Gastrocnemius medialis (tissue), 4 donors: ENCODE data around the gene HADHB. TPM values are rescaled to one million over a fixed set of nuclear protein-coding genes. Genes with fewer than 3 reads are reported as not detected.
"Not testable (repeated sequence)": the region's sequence is repeated elsewhere in the genome, so short reads cannot be mapped to it uniquely, and the experiment has no call there.

Source experiments
- ATAC-seq, 2 donors: fragments of 150-250 bp; one replicate each; pipeline ENCODE4 v1.9.1; 2016
- DNase-seq, 2 donors: peaks; one replicate each; pipeline ENCODE4 v3.0.0-alpha.2; 2019
- H3K27ac ChIP-seq, 4 donors: fragments of 200-600 bp; sonication (generic); 1 replicate in 1 of 4; 2 replicates in 3 of 4; pipeline ENCODE4 v1.5.1; 2016 to 2018; ENCODE audit warnings: mild to moderate bottlenecking in 2 of 4, moderate library complexity in 1 of 4
- H3K27me3 ChIP-seq, 3 donors: fragments of 200-600 bp; sonication (generic) in 2 of 3; 1 replicate in 1 of 3; 2 replicates in 2 of 3; pipeline versions ENCODE4 v1.5.1 to v1.6.0; 2016 to 2019; ENCODE audit warnings: mild to moderate bottlenecking in 1 of 3, moderate library complexity in 1 of 3
- H3K36me3 ChIP-seq, 2 donors: fragments of 200-600 bp; sonication (generic) in 1 of 2; one replicate each; pipeline ENCODE4 v1.5.1; 2017 to 2018
- H3K4me1 ChIP-seq, 2 donors: fragments of 200-600 bp; sonication (generic) in 1 of 2; one replicate each; pipeline ENCODE4 v1.5.1; 2016 to 2017; ENCODE audit warnings: mild to moderate bottlenecking in 2 of 2
- H3K4me3 ChIP-seq, 4 donors: fragments of 200-600 bp; sonication (generic) in 3 of 4; 1 replicate in 1 of 4; 2 replicates in 3 of 4; pipeline ENCODE4 v1.5.1; 2016 to 2019; ENCODE audit warnings: mild to moderate bottlenecking in 2 of 4
- H3K9me3 ChIP-seq, 3 donors: fragments of 200-600 bp; sonication (generic) in 2 of 3; 1 replicate in 1 of 3; 2 replicates in 2 of 3; pipeline ENCODE4 v1.5.1; 2016 to 2019
- CTCF ChIP-seq, 5 experiments: fragments of 450-650 bp in 3 of 5; fragments of 200-600 bp in 2 of 5; sonication (generic) in 2 of 5; IDR thresholded peaks in 4 of 5; conservative IDR thresholded peaks in 1 of 5; 1 replicate in 4 of 5; 2 replicates in 1 of 5; pipeline ENCODE4 v1.5.1; 2016 to 2019; ENCODE audit warnings: antibody characterized with exemption in 5 of 5, mild to moderate bottlenecking in 3 of 5, moderate library complexity in 3 of 5
- POLR2A ChIP-seq, 2 donors: fragments of 450-650 bp; IDR thresholded peaks; one replicate each; pipeline ENCODE4 v1.6.1; 2017; ENCODE audit warnings: antibody characterized with exemption in 2 of 2, mild to moderate bottlenecking in 2 of 2, moderate library complexity in 2 of 2
- in situ Hi-C, 4 donors: fragments of 200-750 bp; cut with MboI; loops; one replicate each; pipeline versions ENCODE4 v1.15.0 to v1.8.0; 2017; ENCODE audit warnings: low sequenced_read_pairs in 4 of 4
- intact Hi-C: fragments of 100-400 bp; cut with DNase I; formaldehyde crosslinking; loops from one replicate; pipeline ENCODE4 v1.15.1; 2023; ENCODE audit warnings: low total_unique reads
- total RNA-seq, 4 donors: library from RNA; depleted of rRNA; stranded (reverse); fragments of >200 nt; gene quantifications; one replicate each; pipeline versions ENCODE4 v1.1.0 to v1.2.3, GENCODE V29; 2016

HADHB gene
- total RNA-seq, 4 donors from 2014 or later = 719 to 936 (median 781) TPM

GRCh38 chr2:26299471-26300101 lies 54.8 kb downstream of the HADHB start:
- Histone ChIP-seq H3K4me1 (peaks cover 3 to 9% of the 10 kb centered on the region in 2 donors), H3K9me3 (no peaks in the 10 kb centered on the region), H3K27ac (peak overlapping the region; percentile 49 to 69 (median 58)), H3K36me3 (no peaks in the 10 kb centered on the region), H3K27me3 (no peaks in the 10 kb centered on the region), H3K4me3 (peak overlapping the region; percentile 56 to 68 (median 64))
- TF ChIP-seq CTCF (IDR thresholded peaks at IDR 0.05 in 4 of 5, conservative IDR thresholded peaks at IDR 0.05 in 1 of 5) (no peak), POLR2A (IDR thresholded peaks at IDR 0.05) (no peak)
- intact Hi-C loops = loop anchor here (1.0 to 5.0 kb wide), 2 partner anchors 55 to 107 kb away; partner anchors contain the start of genes HADHA and HADHB
- ATAC-seq = no peak
- in situ Hi-C loops = no loop called here
- no peak for DNase-seq

GRCh38 chr2:26300234-26300925 lies 55.6 kb downstream of the HADHB start:
- no peak for ATAC-seq
- Histone ChIP-seq H3K4me3 (peak overlapping the region; percentile 56 to 68 (median 64)), H3K27ac (peak overlapping the region; percentile 49 to 69 (median 58)), H3K27me3 (no peaks in the 10 kb centered on the region), H3K9me3 (no peaks in the 10 kb centered on the region), H3K36me3 (no peaks in the 10 kb centered on the region), H3K4me1 (peaks cover 3 to 9% of the 10 kb centered on the region in 2 donors)
- DNase-seq = no peak
- in situ Hi-C loops (no loop called here), intact Hi-C loops (no loop called here)
- TF ChIP-seq CTCF (IDR thresholded peaks at IDR 0.05 in 4 of 5, conservative IDR thresholded peaks at IDR 0.05 in 1 of 5) (no peak), POLR2A (IDR thresholded peaks at IDR 0.05) (no peak)

- in situ Hi-C loops (no loop called here), intact Hi-C loops (no loop called here)
- Histone ChIP-seq H3K4me3 (no peak overlapping the region), H3K4me1 (peaks cover 3 to 9% of the 10 kb centered on the region in 2 donors), H3K27me3 (no peaks in the 10 kb centered on the region), H3K27ac (peak overlapping the region in 2 of 4 donors; percentile 58 to 63), H3K9me3 (no peaks in the 10 kb centered on the region), H3K36me3 (no peaks in the 10 kb centered on the region)
- TF ChIP-seq CTCF (IDR thresholded peaks at IDR 0.05 in 4 of 5, conservative IDR thresholded peaks at IDR 0.05 in 1 of 5) = no peak
- TF ChIP-seq POLR2A (IDR thresholded peaks at IDR 0.05) = no peak
- ATAC-seq (peak; percentile 83 to 93), DNase-seq (peak; percentile 74 to 85)
Measured at GRCh38 chr2:26302846-26303245, 58.1 kb downstream of the HADHB start.

- H3K27me3 ChIP-seq, intact Hi-C loops, DNase-seq, H3K27ac ChIP-seq, ATAC-seq, H3K9me3 ChIP-seq, in situ Hi-C loops, H3K4me1 ChIP-seq, H3K36me3 ChIP-seq, H3K4me3 ChIP-seq: not testable (repeated sequence)
Measured at GRCh38 chr2:26305094-26305493, 60.4 kb downstream of the HADHB start.

- DNase-seq = no peak
- no peak overlapping the region for H3K27ac ChIP-seq
- no peaks in the 10 kb centered on the region for H3K9me3 ChIP-seq
- intact Hi-C loops (no loop called here), in situ Hi-C loops (no loop called here)
- H3K4me3 ChIP-seq = no peak overlapping the region
- H3K27me3 ChIP-seq = no peaks in the 10 kb centered on the region
- no peak for ATAC-seq
- no peaks in the 10 kb centered on the region for H3K4me1 ChIP-seq
- no peak for TF ChIP-seq CTCF (IDR thresholded peaks at IDR 0.05 in 4 of 5, conservative IDR thresholded peaks at IDR 0.05 in 1 of 5)
- no peak for TF ChIP-seq POLR2A (IDR thresholded peaks at IDR 0.05)
- H3K36me3 ChIP-seq = no peaks in the 10 kb centered on the region
Measured at GRCh38 chr2:26305540-26305939, 60.8 kb downstream of the HADHB start.
